ENCODE results near the gene GAA. TPM values are rescaled to one million over a fixed set of nuclear protein-coding genes. Genes with fewer than 3 reads are reported as not detected.

Gene GAA
- total and polyA plus RNA-seq, 2 of the 4 experiments (the other 2 are of a cell fraction) = 2.2 to 14.8 TPM

GRCh38 chr17:80067393-80067986 is 33.9 kb upstream of the GAA start:
- CTCF ChIA-PET = no interaction called here
- dilution Hi-C loops (cut with HindIII; ENCODE audit: low sequenced_read_pairs, unreplicated experiment) = no loop called here

More at GRCh38 chr17:80067393-80067986, 33.9 kb upstream of the GAA start:
- H3K9me3 ChIP-seq (ENCODE audit: control insufficient read depth, insufficient read depth, low read length) = no peaks in the 10 kb centered on the region
- no peak for TF ChIP-seq CTCF (conservative IDR thresholded peaks at IDR 0.05; ENCODE audit: low read depth, low read length)
- no peak for TF ChIP-seq FOS (IDR thresholded peaks at IDR 0.05; ENCODE audit: low read depth, low read length)
- TF ChIP-seq SMC3 (IDR thresholded peaks at IDR 0.05; ENCODE audit: low read depth, low read length) = no peak
- no peak for TF ChIP-seq RAD21 (IDR thresholded peaks at IDR 0.05; ENCODE audit: low read length)
- TF ChIP-seq MAFK (IDR thresholded peaks at IDR 0.05; ENCODE audit: low read depth, low read length) = no peak
- POLR2A ChIA-PET (ENCODE audit: unreplicated experiment) = no interaction called here
- H3K23ac ChIP-seq (ENCODE audit: low read depth, low read length) = no peak overlapping the region
- no peak overlapping the region for H4K8ac ChIP-seq (ENCODE audit: low read depth in 2 of 2, low read length in 2 of 2)
- H4K5ac ChIP-seq (ENCODE audit: low read depth, low read length) = no peak overlapping the region
- intact Hi-C loops (cut with micrococcal nuclease) (no loop called here), in situ Hi-C loops (cut with MboI; ENCODE audit: low sequenced_read_pairs) (no loop called here)
- H3K27me3 ChIP-seq (ENCODE audit: control insufficient read depth, insufficient read depth, low read length) = no peaks in the 10 kb centered on the region
- no peak for DNase-seq
- H3K9ac ChIP-seq (ENCODE audit: low read depth, low read length) = no peak overlapping the region
- H4K20me1 ChIP-seq (ENCODE audit: insufficient read depth, low read length) = no peaks in the 10 kb centered on the region
- H3K56ac ChIP-seq (ENCODE audit: extremely low read depth, insufficient read depth, low read length) = no peak overlapping the region
- no peak overlapping the region for H3K4ac ChIP-seq (ENCODE audit: low read depth, low read length)
- WGBS, 2 experiments (ENCODE audit: extremely low coverage in 2 of 2, insufficient read length in 1 of 2) = 92% methylated on average over 22 of the region's 31 CpGs; no CpG with 5 or more reads in 1 of the 2 experiments
- ATAC-seq (ENCODE audit: low read depth) = no peak
- no peak overlapping the region for H3K4me3 ChIP-seq (ENCODE audit: insufficient read depth, low read depth, low read length)
- H2BK20ac ChIP-seq (ENCODE audit: low read depth, low read length) = no peak overlapping the region
- H3K14ac ChIP-seq (replicated peaks; ENCODE audit: low read depth, low read length) = no peak overlapping the region
- H4K91ac ChIP-seq (ENCODE audit: insufficient read depth, low read depth, low read length) = no peak overlapping the region
- H3K4me2 ChIP-seq (ENCODE audit: low read depth, low read length) = no peak overlapping the region
- H2AFZ ChIP-seq (replicated peaks; ENCODE audit: low read length, poor library complexity) = no peak overlapping the region
- no peak overlapping the region for H2BK120ac ChIP-seq (ENCODE audit: low read depth, low read length)
- no peak overlapping the region for H3K18ac ChIP-seq (ENCODE audit: low read depth, low read length)
- peaks cover 25% of the 10 kb centered on the region for H3K4me1 ChIP-seq (ENCODE audit: control insufficient read depth, insufficient read depth, low read length)
- H3K27ac ChIP-seq (ENCODE audit: insufficient read depth, low read length) = no peak overlapping the region
- no peak overlapping the region for H2BK5ac ChIP-seq (ENCODE audit: low read depth, low read length, poor library complexity, severe bottlenecking)
- H3K79me1 ChIP-seq (ENCODE audit: low read depth in 1 of 2, low read length in 2 of 2) = no peaks in the 10 kb centered on the region
- no TSS peak for BruUV-seq (replicated peaks)
- H3K9me1 ChIP-seq (ENCODE audit: insufficient read depth, low read length) = peaks cover 15% of the 10 kb centered on the region
- H2AK5ac ChIP-seq (ENCODE audit: low read depth, low read length) = no peak overlapping the region
- no peaks in the 10 kb centered on the region for H3K36me3 ChIP-seq (ENCODE audit: control insufficient read depth, insufficient read depth, low read length)
- no peak overlapping the region for H2BK15ac ChIP-seq (ENCODE audit: low read depth, low read length)
- H2AK9ac ChIP-seq (replicated peaks; ENCODE audit: low read depth, low read length, poor library complexity) = no peak overlapping the region
